Parathyroid adenoma (tissue), 2 donors: ENCODE measurements around the gene DTX3L.

Experiments used
- H2AFZ ChIP-seq: fragments of 300-600 bp; sonication (generic); one replicate; pipeline ENCODE4 v1.7.0; 2017; ENCODE audit warnings: antibody characterized with exemption, mild to moderate bottlenecking
- H3K27ac ChIP-seq: fragments of 300-600 bp; sonication (generic); one replicate; pipeline ENCODE4 v1.7.0; 2017
- H3K27me3 ChIP-seq: fragments of 300-600 bp; sonication (generic); one replicate; pipeline ENCODE4 v1.7.0; 2017; ENCODE audit warnings: low read length; ENCODE audit not compliant: control insufficient read depth, insufficient read depth
- H3K36me3 ChIP-seq: fragments of 300-600 bp; sonication (generic); one replicate; pipeline ENCODE4 v1.7.0; 2017; ENCODE audit warnings: low read length; ENCODE audit not compliant: control insufficient read depth, insufficient read depth
- H3K4me1 ChIP-seq: fragments of 300-600 bp; sonication (generic); one replicate; pipeline ENCODE4 v1.7.0; 2017; ENCODE audit warnings: control low read depth
- H3K4me2 ChIP-seq: fragments of 300-600 bp; sonication (generic); one replicate; pipeline ENCODE4 v1.7.0; 2017; ENCODE audit warnings: low read length
- H3K4me3 ChIP-seq: fragments of 300-600 bp; sonication (generic); one replicate; pipeline ENCODE4 v1.7.0; 2017; ENCODE audit warnings: low read depth, low read length
- H3K79me2 ChIP-seq: fragments of 300-600 bp; sonication (generic); one replicate; pipeline ENCODE4 v1.7.0; 2017; ENCODE audit warnings: control low read depth
- H3K9ac ChIP-seq: fragments of 300-600 bp; sonication (generic); one replicate; pipeline ENCODE4 v1.7.0; 2017; ENCODE audit warnings: mild to moderate bottlenecking
- H3K9me3 ChIP-seq: fragments of 300-600 bp; sonication (generic); one replicate; pipeline ENCODE4 v1.7.0; 2017; ENCODE audit warnings: low read length; ENCODE audit not compliant: control insufficient read depth
- TF ChIP-seq, protein P1 (sequence below): fragments of 300-600 bp; sonication (generic); IDR thresholded peaks from one replicate; pipeline ENCODE4 v1.7.0; 2017; ENCODE audit warnings: antibody characterized with exemption, mild to moderate bottlenecking
- donor health status: primary hyperparathyroidism.

DTX3L gene

DNA sequence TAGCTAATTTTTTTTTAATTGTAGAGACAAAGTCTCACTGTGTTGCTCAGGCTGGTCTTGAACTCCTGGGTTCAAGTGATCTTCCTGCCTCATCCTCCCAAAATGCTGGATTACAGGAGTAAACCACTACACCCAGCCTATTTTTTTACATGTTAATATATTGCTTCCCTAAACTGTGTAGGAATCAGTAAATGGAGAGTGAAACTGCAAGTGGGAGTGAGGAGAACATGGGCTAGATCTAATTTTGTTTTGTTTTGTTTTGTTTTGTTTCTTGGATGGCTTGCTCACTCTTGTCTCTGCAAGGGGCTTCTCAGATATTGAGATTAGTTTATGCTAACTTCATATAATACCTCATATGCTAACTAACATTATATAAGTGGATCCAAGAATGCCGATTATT is 44.8 kb downstream of the DTX3L start:
- Histone ChIP-seq H3K79me2 (no peaks in the 10 kb centered on the region), H2AFZ (no peak overlapping the region), H3K36me3 (no peaks in the 10 kb centered on the region), H3K27me3 (no peaks in the 10 kb centered on the region), H3K9me3 (no peaks in the 10 kb centered on the region), H3K9ac (no peak overlapping the region), H3K4me1 (no peaks in the 10 kb centered on the region), H3K4me3 (no peak overlapping the region), H3K27ac (no peak overlapping the region), H3K4me2 (no peak overlapping the region)
- TF ChIP-seq, protein P1, sequence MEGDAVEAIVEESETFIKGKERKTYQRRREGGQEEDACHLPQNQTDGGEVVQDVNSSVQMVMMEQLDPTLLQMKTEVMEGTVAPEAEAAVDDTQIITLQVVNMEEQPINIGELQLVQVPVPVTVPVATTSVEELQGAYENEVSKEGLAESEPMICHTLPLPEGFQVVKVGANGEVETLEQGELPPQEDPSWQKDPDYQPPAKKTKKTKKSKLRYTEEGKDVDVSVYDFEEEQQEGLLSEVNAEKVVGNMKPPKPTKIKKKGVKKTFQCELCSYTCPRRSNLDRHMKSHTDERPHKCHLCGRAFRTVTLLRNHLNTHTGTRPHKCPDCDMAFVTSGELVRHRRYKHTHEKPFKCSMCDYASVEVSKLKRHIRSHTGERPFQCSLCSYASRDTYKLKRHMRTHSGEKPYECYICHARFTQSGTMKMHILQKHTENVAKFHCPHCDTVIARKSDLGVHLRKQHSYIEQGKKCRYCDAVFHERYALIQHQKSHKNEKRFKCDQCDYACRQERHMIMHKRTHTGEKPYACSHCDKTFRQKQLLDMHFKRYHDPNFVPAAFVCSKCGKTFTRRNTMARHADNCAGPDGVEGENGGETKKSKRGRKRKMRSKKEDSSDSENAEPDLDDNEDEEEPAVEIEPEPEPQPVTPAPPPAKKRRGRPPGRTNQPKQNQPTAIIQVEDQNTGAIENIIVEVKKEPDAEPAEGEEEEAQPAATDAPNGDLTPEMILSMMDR: no peak

DNA sequence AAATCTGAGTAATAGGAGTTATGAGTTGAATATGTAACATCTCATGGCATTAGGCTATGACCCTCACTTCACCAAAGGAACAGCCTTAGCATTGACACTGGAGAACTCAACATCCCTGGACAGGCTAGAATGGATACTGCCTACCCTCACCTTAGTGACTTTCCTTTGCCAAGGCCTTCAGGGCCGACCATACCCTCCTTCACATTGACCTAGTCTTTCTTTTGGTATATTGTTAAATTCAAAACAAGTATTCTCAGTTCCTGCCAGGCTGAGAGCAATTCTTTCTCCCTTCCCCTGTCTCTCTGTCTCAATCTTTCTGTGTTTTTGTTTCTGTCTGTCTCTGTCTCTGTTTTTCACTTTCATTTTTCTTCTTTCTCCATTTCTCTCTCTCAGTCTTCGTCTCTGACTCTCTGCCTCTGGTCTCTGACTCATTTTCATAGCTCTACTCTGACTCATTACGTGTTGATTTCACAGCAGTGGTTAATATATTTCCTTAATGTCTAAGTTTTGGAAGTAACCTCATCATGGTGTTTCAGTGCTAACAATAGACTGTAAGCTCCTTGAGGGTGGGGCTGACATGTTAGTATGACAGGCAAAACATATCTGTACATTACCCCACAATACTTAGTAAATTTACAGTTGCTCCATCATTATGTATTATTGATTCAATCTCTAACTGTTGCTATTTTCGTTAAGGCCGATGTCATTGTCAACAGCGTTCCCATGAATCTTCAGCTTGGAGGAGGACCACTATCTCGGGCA is 45.8 kb downstream of the DTX3L start:
- TF ChIP-seq, protein P1: no peak
- Histone ChIP-seq H3K9me3 (no peaks in the 10 kb centered on the region), H3K27me3 (no peaks in the 10 kb centered on the region), H3K4me2 (no peak overlapping the region), H2AFZ (no peak overlapping the region), H3K4me3 (no peak overlapping the region), H3K27ac (no peak overlapping the region), H3K36me3 (no peaks in the 10 kb centered on the region), H3K9ac (no peak overlapping the region), H3K4me1 (no peaks in the 10 kb centered on the region), H3K79me2 (no peaks in the 10 kb centered on the region)

DNA sequence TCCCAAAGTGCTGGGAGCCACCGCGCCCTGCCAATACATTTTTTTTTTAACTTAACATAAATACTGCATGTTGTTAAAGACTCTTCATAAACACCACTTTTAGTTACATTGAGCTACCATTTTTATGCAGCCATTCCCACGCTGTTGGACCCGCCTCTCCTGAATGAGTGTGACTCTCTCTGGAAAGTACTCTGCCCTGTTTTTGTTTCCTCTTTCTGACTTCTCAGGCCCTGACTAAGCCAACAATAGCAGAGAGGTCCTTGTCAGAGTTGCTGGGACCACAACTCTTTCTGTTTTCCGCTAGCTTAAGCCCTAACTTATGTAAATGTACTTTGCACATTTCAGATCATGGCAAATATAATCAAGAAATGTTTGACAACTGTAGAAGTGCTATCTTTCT is 48.6 kb downstream of the DTX3L start:
- no peaks in the 10 kb centered on the region for H3K9me3 ChIP-seq
- TF ChIP-seq, protein P1: no peak
- no peak overlapping the region for H3K4me3 ChIP-seq
- H3K27me3 ChIP-seq: no peaks in the 10 kb centered on the region
- no peaks in the 10 kb centered on the region for H3K4me1 ChIP-seq
- no peak overlapping the region for H3K9ac ChIP-seq
- no peak overlapping the region for H3K4me2 ChIP-seq
- H3K36me3 ChIP-seq: no peaks in the 10 kb centered on the region
- H3K27ac ChIP-seq: no peak overlapping the region
- no peak overlapping the region for H2AFZ ChIP-seq
- no peaks in the 10 kb centered on the region for H3K79me2 ChIP-seq

DNA sequence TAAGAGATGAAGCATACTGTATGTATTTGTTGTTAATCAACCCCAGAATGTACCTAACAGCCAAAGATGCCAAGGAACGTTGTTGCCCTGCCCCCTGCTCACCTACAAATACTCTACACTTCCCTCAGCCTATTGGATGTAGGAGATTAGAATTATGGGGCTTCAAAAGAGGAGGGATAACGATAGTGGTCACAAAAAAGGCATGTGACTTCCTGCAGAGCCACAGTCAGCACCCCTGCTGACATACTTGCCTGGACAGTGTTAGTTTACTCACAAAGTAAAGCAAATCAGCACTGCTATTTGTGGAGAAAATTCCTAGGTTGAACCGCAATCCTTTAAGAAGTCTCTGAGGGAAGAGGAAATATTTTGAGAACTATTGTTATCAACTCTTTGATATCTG is 51.2 kb downstream of the DTX3L start:
- Histone ChIP-seq H3K9ac (no peak overlapping the region), H3K4me3 (no peak overlapping the region), H3K4me1 (no peaks in the 10 kb centered on the region), H3K27ac (no peak overlapping the region), H3K36me3 (no peaks in the 10 kb centered on the region), H3K9me3 (no peaks in the 10 kb centered on the region), H3K27me3 (no peaks in the 10 kb centered on the region), H2AFZ (no peak overlapping the region), H3K79me2 (no peaks in the 10 kb centered on the region), H3K4me2 (no peak overlapping the region)
- TF ChIP-seq, protein P1: no peak

DNA sequence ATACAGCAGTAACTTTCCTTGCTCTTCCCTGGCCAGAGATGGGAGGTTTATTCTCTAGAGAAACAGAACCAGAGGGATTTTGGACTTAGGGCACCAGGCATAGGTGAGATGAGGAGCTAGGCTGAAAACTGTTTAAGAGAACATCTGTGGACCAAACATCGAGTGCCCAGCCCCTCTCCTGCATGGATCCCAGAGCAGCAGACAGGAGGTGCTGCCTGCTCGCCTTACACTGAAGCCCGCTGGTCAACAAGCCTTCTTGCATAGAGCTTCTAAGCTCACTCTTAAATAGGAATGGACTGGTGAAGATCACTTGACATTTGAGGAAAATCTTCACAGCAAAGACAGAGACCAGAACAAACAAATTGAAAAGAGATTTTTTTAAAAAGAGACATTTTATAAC is 54.5 kb downstream of the DTX3L start:
- Histone ChIP-seq H3K27me3 (no peaks in the 10 kb centered on the region), H3K9me3 (no peaks in the 10 kb centered on the region), H3K79me2 (no peaks in the 10 kb centered on the region), H2AFZ (no peak overlapping the region), H3K4me3 (no peak overlapping the region), H3K4me2 (no peak overlapping the region), H3K4me1 (no peaks in the 10 kb centered on the region), H3K36me3 (no peaks in the 10 kb centered on the region), H3K27ac (no peak overlapping the region), H3K9ac (no peak overlapping the region)
- TF ChIP-seq, protein P1: no peak
